ENCODE measurements around the gene POLG.

GRCh38 chr15:89368566-89369223 lies 34.1 kb upstream of the POLG start:
- TF ChIP-seq EZH2 (IDR thresholded peaks at IDR 0.05; ENCODE audit: low read length) (peak; percentile 88), CTCF (optimal IDR thresholded peaks at IDR 0.05 in 1 of 3, IDR thresholded peaks at IDR 0.05 in 1 of 3, conservative IDR thresholded peaks at IDR 0.05 in 1 of 3; ENCODE audit: extremely low read depth in 1 of 3, insufficient read depth in 2 of 3, low read length in 3 of 3) (no peak)
